ENCODE data around the gene TMTC1.

The TMTC1 gene

DNA sequence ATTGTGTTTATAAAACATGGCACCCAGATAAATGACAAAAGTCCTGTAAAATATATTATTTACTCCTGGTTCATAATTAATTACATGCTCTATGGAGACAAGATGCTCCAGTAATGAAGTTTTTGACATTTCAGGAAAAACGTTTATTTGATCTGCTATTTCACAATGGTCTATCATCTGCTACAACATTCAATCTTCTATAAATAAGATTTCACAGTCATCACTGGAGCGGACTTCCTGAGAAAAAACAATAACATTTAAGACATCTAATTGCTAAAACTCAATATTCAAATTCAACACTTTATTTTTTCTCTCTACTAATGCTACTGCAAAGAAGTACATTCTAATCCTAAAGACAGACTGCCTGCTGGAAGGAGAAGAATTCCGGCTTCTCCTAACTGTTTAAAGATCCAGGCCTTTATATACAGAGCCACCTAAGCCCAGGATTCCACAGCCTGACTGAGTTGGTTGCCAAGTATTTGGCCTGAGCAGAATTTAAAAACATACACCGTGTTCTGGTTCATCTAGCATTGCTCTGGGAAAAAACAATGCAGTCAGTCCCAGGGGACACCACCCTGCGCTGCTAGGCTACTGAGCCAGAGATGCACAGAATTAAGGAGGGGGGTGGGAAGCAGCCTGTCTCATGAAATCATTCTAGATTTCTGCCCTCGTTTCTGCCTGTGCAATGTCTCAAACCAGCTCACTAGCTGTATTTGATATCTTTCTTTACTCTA is 58.0 kb downstream of the TMTC1 start:
- DNase-seq: no peak
- CTCF ChIA-PET: no interaction called here

DNA sequence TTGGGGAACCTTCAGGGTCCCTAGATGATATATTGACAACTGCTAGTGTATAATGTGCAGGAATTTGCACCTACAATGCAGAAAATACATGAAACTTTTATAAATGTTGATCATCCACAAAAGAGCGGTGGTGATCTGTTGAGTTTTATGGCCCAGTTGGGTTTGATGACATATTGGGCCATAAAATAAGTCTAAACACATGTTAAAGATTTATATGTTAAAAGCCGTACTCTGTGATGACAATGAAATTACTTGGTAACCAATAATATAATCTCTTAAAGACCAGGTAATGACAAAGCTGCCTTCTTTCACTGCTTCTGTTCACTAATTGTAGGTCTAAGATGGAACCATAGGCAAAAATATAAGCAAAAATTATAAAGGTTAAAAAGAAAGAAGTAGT is 61.6 kb downstream of the TMTC1 start:
- DNase-seq: no peak
- no peaks in the 10 kb centered on the region for H3K4me1 Mint-ChIP-seq
- H3K27me3 Mint-ChIP-seq: no peaks in the 10 kb centered on the region
- CTCF ChIA-PET: no interaction called here
- no peaks in the 10 kb centered on the region for H3K36me3 Mint-ChIP-seq
- H3K4me3 Mint-ChIP-seq: no peak overlapping the region
- H3K27ac Mint-ChIP-seq: no peak overlapping the region
- no peaks in the 10 kb centered on the region for H3K9me3 Mint-ChIP-seq

More for the DNA sequence above, 58.0 kb downstream of the TMTC1 start:
- Mint-ChIP-seq H3K27ac (no peak overlapping the region), H3K4me1 (no peaks in the 10 kb centered on the region), H3K9me3 (peaks cover 1% of the 10 kb centered on the region), H3K27me3 (no peaks in the 10 kb centered on the region), H3K4me3 (no peak overlapping the region), H3K36me3 (no peaks in the 10 kb centered on the region)

DNA sequence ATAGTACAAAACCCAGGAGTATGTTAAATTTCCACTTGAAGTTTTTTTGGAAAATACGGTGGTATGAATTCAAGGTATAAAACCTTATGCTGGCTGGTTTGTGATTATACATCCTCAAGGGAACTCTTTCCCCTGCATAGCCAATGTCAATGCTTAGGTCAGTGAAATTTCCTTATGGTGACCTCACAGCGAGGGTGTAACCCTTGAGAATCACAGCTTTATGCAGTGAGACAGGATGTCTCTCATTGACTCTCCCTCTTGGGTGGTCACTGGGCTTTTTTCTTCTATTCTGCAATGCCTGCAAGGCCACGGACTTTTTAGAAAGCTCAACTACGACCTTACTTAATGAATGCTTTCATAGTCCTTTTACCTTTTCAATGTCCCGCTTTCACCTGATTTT is 64.4 kb downstream of the TMTC1 start:
- H3K9me3 Mint-ChIP-seq: no peaks in the 10 kb centered on the region
- no peak overlapping the region for H3K27ac Mint-ChIP-seq
- DNase-seq: no peak
- CTCF ChIA-PET: no interaction called here
- no peak overlapping the region for H3K4me3 Mint-ChIP-seq
- H3K27me3 Mint-ChIP-seq: no peaks in the 10 kb centered on the region
- H3K36me3 Mint-ChIP-seq: no peaks in the 10 kb centered on the region
- no peaks in the 10 kb centered on the region for H3K4me1 Mint-ChIP-seq

DNA sequence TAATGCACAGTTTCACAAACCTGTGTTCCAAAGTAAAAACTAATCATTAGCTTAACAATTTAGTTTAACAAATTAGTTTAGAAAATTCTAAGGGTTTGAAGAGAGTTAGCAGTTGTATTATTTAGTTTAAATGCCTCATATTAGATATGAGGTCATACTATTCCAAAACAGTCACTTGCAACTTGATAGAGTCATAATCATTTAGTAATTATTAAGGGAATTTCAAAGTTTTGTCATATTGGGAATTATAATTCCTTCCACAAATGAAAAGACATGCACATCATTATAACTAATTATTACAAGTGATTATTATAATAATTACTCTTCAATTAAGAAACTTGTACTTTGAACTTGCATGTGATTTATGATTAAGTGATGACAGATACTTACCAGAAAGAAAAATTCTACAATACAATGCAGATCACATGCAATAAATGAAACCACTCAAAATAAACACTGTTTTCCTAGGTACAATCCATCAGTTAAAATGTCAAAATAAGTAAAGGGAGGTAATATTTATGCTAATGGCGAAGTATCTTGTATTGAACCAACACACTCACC is 66.1 kb downstream of the TMTC1 start:
- CTCF ChIA-PET: no interaction called here
- H3K27ac Mint-ChIP-seq: no peak overlapping the region
- H3K4me1 Mint-ChIP-seq: no peaks in the 10 kb centered on the region
- no peaks in the 10 kb centered on the region for H3K27me3 Mint-ChIP-seq
- H3K36me3 Mint-ChIP-seq: no peaks in the 10 kb centered on the region
- no peak for DNase-seq
- no peaks in the 10 kb centered on the region for H3K9me3 Mint-ChIP-seq
- no peak overlapping the region for H3K4me3 Mint-ChIP-seq

DNA sequence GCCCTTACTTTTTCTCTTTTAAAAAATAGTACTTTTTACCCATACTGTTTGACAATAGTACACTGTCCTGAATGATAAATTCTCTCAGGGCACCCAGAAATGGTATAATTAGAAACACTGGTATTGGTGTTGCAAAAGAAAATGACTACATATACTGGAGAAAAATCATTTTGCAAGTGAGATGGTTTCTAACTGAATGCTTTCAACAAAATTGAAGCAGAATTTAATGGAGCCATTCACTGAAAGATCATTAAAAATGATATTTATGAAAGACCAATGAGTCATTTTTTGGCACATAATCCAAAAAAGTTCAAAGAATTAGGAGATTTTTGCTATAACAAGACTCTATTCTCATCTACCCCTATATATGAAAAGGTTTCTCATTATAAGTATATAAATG is 68.8 kb downstream of the TMTC1 start:
- Mint-ChIP-seq H3K27ac (no peak overlapping the region), H3K27me3 (no peaks in the 10 kb centered on the region), H3K9me3 (no peaks in the 10 kb centered on the region), H3K36me3 (no peaks in the 10 kb centered on the region), H3K4me1 (no peaks in the 10 kb centered on the region), H3K4me3 (no peak overlapping the region)
- CTCF ChIA-PET: no interaction called here
- no peak for DNase-seq

DNA sequence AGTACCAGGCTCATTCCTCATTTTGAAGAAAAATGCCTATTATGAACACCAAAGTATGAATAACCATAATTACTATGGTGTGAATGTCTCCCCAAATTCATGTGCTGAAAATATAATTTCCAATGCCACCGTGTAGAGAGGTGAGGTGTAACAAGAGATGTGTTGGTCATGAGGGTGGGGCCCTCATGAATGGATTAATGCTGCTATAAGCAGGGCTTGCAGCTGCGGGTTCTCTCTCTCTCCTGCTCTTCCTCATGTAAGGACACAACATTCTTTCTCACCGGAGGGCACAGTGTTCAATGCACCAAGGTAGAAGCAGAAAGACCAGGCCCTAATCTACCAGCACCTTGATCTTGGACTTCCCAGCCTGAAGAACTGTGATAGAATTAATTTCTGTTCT is 70.0 kb downstream of the TMTC1 start:
- Mint-ChIP-seq H3K27me3 (no peaks in the 10 kb centered on the region), H3K9me3 (no peaks in the 10 kb centered on the region), H3K27ac (no peak overlapping the region), H3K4me1 (no peaks in the 10 kb centered on the region), H3K4me3 (no peak overlapping the region), H3K36me3 (no peaks in the 10 kb centered on the region)
- no peak for DNase-seq
- CTCF ChIA-PET: no interaction called here

DNA sequence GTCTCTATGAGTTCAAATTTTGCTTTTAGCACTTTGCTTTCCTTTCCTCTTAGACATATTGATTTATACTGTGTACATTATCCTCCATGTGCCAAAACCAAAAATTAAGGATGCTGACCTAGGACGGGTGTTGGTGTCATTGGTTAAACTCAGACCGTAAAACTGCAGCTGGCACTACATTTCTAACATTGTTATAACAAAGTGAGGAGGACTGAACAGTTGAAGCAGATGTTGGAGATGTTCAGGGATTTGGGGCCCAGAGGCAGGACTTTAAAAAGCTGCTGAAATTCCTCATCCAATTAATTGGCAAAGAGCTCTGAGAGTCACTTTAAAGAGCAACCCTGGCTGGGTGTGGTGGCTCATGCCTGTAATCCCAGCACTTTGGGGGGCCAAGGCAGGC is 72.4 kb downstream of the TMTC1 start:
- H3K36me3 Mint-ChIP-seq: no peaks in the 10 kb centered on the region
- no peak overlapping the region for H3K27ac Mint-ChIP-seq
- H3K27me3 Mint-ChIP-seq: no peaks in the 10 kb centered on the region
- no peak overlapping the region for H3K4me3 Mint-ChIP-seq
- CTCF ChIA-PET: no interaction called here
- no peak for DNase-seq
- H3K4me1 Mint-ChIP-seq: no peaks in the 10 kb centered on the region
- H3K9me3 Mint-ChIP-seq: no peaks in the 10 kb centered on the region

DNA sequence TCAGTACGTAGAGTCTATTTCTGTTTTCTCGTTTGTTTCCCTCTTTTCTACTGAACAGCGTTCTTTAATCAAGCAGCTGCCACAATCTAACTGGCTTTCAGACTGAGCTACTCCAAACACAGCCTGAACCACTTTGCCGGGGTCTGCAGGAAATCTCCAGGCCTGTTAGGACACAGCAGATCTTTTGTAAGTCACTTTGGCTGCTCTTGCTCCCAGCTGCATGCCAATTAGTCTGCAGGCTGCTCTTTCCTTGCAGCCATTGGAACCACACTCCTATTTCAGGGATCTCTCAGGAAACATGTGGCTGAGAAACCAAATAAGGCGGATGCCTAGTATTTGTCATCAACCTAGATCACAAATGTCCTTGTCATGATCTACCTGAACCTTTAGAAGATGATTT is 73.6 kb downstream of the TMTC1 start:
- Mint-ChIP-seq H3K9me3 (no peaks in the 10 kb centered on the region), H3K4me3 (no peak overlapping the region), H3K4me1 (no peaks in the 10 kb centered on the region), H3K27me3 (no peaks in the 10 kb centered on the region), H3K27ac (no peak overlapping the region), H3K36me3 (no peaks in the 10 kb centered on the region)
- no peak for DNase-seq
- CTCF ChIA-PET: no interaction called here

DNA sequence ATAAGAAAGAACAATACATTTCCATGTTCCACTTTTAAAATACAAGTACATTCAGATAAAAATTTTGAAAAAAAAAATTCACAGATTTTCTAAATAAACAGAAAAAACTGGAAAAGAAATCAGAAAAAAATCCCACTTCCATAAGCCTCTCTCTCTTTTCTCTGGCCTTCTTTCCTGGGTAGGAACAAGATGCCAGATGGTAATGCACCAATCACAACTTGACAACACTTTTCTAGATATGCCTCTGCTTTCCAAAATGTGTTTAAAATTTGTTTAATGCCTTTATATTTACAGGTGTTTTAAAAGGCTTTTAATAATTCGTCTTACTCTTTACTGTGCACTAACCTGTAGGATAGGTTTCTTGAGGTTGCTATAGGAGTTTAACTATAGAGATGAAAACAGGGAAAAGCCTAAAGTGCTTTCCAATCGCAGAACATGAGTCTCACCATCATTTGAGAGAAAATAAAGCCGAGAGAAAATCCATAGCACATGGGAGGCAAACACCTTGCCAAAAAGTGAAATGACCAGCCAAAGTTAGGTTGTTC is 74.2 kb downstream of the TMTC1 start:
- Mint-ChIP-seq H3K36me3 (no peaks in the 10 kb centered on the region), H3K4me1 (no peaks in the 10 kb centered on the region), H3K4me3 (no peak overlapping the region), H3K9me3 (no peaks in the 10 kb centered on the region), H3K27ac (no peak overlapping the region), H3K27me3 (no peaks in the 10 kb centered on the region)
- CTCF ChIA-PET: no interaction called here
- DNase-seq: no peak

DNA sequence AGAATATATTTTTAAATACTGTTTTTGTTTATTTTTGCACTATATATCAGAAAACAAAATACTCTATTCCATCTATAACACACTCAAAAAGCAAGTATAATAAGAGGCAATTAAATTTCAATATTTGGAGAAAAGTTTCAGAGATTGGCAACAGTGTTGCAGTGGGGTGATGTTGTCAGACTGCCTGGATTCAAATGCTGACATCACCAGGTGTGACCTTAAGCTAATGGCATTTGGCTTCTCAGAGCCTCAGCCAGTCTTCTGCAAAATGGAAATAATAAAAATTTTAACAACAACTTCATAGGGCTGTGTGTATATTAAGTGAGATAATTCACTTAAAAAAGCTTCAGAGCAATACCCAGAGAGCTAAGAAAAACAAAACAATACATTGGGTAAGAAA is 74.7 kb downstream of the TMTC1 start:
- no peaks in the 10 kb centered on the region for H3K27me3 Mint-ChIP-seq
- H3K9me3 Mint-ChIP-seq: no peaks in the 10 kb centered on the region
- no peak overlapping the region for H3K27ac Mint-ChIP-seq
- no peaks in the 10 kb centered on the region for H3K4me1 Mint-ChIP-seq
- no peak overlapping the region for H3K4me3 Mint-ChIP-seq
- CTCF ChIA-PET: no interaction called here
- DNase-seq: no peak
- no peaks in the 10 kb centered on the region for H3K36me3 Mint-ChIP-seq

DNA sequence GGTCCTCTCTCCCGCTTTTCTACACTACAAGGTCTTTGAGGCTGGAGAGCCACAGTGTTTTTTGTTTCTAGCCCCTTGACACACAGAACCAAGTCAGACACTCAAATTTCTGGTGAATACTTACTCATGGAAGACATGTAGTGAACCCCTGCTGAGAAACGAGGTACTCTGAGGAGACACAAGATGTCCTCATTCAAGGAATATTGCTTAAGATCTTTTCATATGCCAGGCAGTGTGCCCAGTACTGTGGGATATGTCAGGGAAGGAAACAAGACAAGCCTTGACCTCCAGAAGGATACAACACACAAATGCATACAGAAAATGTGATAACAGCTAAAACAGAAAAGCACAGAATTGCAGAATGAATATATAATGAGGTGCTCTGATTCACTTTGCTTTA is 75.9 kb downstream of the TMTC1 start:
- no peak for DNase-seq

DNA sequence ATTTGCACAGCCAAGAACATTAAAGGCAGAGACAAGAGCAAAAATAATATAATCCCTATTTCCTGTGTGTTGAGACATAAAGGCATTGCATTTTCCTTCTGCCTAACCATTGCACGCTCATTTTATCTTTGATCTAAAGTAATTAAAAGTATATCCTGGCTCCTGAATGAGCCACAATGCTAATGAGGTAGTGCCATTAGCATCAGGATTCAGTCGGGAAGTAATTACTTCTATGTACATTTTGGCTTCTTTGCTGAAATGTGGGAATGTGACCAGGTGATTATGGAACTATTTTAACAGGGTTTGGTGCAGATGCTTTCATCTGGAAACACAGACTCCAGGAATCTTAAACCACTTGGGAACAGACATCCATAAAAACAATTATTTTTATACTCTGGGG is 77.4 kb downstream of the TMTC1 start:
- DNase-seq: no peak
- no peaks in the 10 kb centered on the region for H3K4me1 Mint-ChIP-seq
- H3K9me3 Mint-ChIP-seq: no peaks in the 10 kb centered on the region
- H3K27ac Mint-ChIP-seq: no peak overlapping the region
- H3K4me3 Mint-ChIP-seq: no peak overlapping the region
- no peaks in the 10 kb centered on the region for H3K36me3 Mint-ChIP-seq
- CTCF ChIA-PET: no interaction called here
- no peaks in the 10 kb centered on the region for H3K27me3 Mint-ChIP-seq

More for the DNA sequence above, 75.9 kb downstream of the TMTC1 start:
- H3K9me3 Mint-ChIP-seq: no peaks in the 10 kb centered on the region
- H3K27me3 Mint-ChIP-seq: no peaks in the 10 kb centered on the region
- H3K4me3 Mint-ChIP-seq: no peak overlapping the region
- no peak overlapping the region for H3K27ac Mint-ChIP-seq
- CTCF ChIA-PET: no interaction called here
- no peaks in the 10 kb centered on the region for H3K4me1 Mint-ChIP-seq
- no peaks in the 10 kb centered on the region for H3K36me3 Mint-ChIP-seq

DNA sequence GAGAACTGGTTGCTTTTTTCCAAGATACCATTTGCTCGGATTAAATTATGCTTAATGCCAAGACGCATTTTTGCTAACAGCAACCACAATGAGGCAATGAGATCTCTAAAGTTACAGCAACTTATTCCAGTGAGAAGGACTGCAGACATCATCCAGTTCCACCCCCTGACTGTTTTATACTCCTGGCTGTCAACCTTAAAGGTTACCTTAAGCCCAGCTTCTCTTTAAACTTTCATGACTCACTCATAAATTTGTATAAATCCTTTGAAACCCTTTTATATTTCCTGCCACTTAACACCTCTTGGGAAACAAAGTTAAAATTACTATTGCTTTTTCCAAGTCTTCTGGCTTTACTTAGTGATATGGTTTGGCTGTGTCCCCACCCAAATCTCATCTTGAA is 80.2 kb downstream of the TMTC1 start:
- CTCF ChIA-PET: no interaction called here
- Mint-ChIP-seq H3K27me3 (no peaks in the 10 kb centered on the region), H3K27ac (no peak overlapping the region), H3K36me3 (no peaks in the 10 kb centered on the region), H3K4me1 (no peaks in the 10 kb centered on the region), H3K9me3 (no peaks in the 10 kb centered on the region), H3K4me3 (no peak overlapping the region)
- no peak for DNase-seq

DNA sequence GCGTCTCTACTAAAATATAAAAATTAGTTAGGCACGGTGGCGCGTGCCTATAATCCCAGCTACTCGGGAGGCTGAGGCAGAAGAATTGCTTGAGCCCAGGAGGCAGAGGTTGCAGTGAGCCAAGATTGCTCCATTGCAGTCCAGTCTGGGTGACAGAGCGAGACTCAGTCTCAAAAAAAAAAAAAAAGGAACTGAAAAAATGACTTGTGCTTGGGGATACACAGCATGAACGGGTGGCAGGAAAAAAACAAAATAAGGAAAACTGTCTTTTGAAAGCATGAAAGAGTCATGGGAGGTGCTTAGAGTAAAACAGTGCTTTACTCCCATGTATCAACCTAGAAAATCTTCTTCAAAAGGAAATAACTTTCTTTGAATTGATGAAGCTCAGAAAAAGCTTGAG is 80.8 kb downstream of the TMTC1 start:
- no peak overlapping the region for H3K27ac Mint-ChIP-seq
- no peaks in the 10 kb centered on the region for H3K9me3 Mint-ChIP-seq
- H3K4me1 Mint-ChIP-seq: no peaks in the 10 kb centered on the region
- H3K4me3 Mint-ChIP-seq: no peak overlapping the region
- no peaks in the 10 kb centered on the region for H3K27me3 Mint-ChIP-seq
- H3K36me3 Mint-ChIP-seq: no peaks in the 10 kb centered on the region
- CTCF ChIA-PET: no interaction called here
- DNase-seq: no peak

DNA sequence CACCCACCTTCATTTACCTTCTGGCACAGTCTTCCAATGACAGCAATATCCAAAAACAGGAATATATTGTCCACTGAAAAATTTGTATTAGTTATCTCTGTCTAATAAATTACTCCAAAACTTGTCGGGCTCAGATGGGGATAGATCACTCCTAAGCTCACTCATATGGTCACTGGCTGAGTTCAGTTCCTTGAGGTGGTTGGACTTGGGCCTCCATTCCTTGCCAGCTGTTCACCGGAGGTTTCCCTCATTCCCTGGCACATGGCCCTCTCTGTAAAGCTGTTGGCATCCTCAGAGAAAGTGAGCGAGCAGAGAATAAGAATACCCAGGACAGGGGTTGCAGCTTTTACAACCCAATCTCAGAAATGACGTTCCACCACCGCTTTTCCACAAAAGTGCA is 81.5 kb downstream of the TMTC1 start:
- no peaks in the 10 kb centered on the region for H3K9me3 Mint-ChIP-seq
- H3K4me3 Mint-ChIP-seq: no peak overlapping the region
- CTCF ChIA-PET: no interaction called here

More for the DNA sequence above, 81.5 kb downstream of the TMTC1 start:
- DNase-seq: no peak
- no peak overlapping the region for H3K27ac Mint-ChIP-seq
- H3K4me1 Mint-ChIP-seq: no peaks in the 10 kb centered on the region
- H3K27me3 Mint-ChIP-seq: no peaks in the 10 kb centered on the region
- H3K36me3 Mint-ChIP-seq: no peaks in the 10 kb centered on the region
